Measurements from ENCODE around the gene EDAR.

EDAR gene

GRCh38 chr2:108911401-108911800 is 77.6 kb downstream of the EDAR start:
- no peak overlapping the region for H2BK5ac ChIP-seq (ENCODE audit: low read depth, low read length, poor library complexity, severe bottlenecking)
- H3K4me2 ChIP-seq (ENCODE audit: low read length, poor library complexity, severe bottlenecking) = no peak overlapping the region
- DNase-seq = no peak
- H3K9me3 ChIP-seq (ENCODE audit: control insufficient read depth, low read length) = no peaks in the 10 kb centered on the region
- H2BK12ac ChIP-seq (ENCODE audit: low read length in 2 of 2) = no peak overlapping the region
- no peak overlapping the region for H3K14ac ChIP-seq (ENCODE audit: low read length in 2 of 2)
- H4K91ac ChIP-seq (ENCODE audit: low read length) = no peak overlapping the region
- no peak overlapping the region for H3K18ac ChIP-seq (ENCODE audit: low read depth in 1 of 2, low read length in 2 of 2)
- H3K4me1 ChIP-seq (ENCODE audit: control insufficient read depth, insufficient read depth, low read depth, low read length) = no peaks in the 10 kb centered on the region
- H3K9ac ChIP-seq (ENCODE audit: low read length) = no peak overlapping the region
- peaks cover 42 to 73% of the 10 kb centered on the region in 2 experiments for H3K27me3 ChIP-seq (ENCODE audit: control insufficient read depth in 1 of 2, insufficient read depth in 1 of 2, low read length in 2 of 2)
- H4K8ac ChIP-seq (ENCODE audit: low read length) = no peak overlapping the region
- H2BK120ac ChIP-seq (ENCODE audit: low read depth, low read length) = no peak overlapping the region
- H3K79me1 ChIP-seq (replicated peaks; ENCODE audit: low read length, poor library complexity, severe bottlenecking) = no peaks in the 10 kb centered on the region
- no peak overlapping the region for H2AFZ ChIP-seq (ENCODE audit: low read depth, low read length)
- no peak overlapping the region for H3K27ac ChIP-seq (ENCODE audit: low read length, poor library complexity, severe bottlenecking)
- no peaks in the 10 kb centered on the region for H3K36me3 ChIP-seq (ENCODE audit: control insufficient read depth in 1 of 2, insufficient read depth in 2 of 2, low read depth in 1 of 2, low read length in 2 of 2)
- no peak overlapping the region for H2AK5ac ChIP-seq (ENCODE audit: low read length, severe bottlenecking)
- no peak overlapping the region for H2BK15ac ChIP-seq (ENCODE audit: low read depth, poor library complexity, severe bottlenecking)
- 81% methylated on average over 5 of the region's 5 CpGs for WGBS
- no peak overlapping the region for H3K4me3 ChIP-seq (ENCODE audit: insufficient read depth in 1 of 2, low read depth in 1 of 2, low read length in 2 of 2)
- no peak overlapping the region for H3K4ac ChIP-seq (ENCODE audit: low read depth in 1 of 2, low read length in 2 of 2)
- H3K23ac ChIP-seq (ENCODE audit: low read length in 2 of 2) = no peak overlapping the region

GRCh38 chr2:108910541-108911396 is 78.3 kb downstream of the EDAR start:
- no peaks in the 10 kb centered on the region for H3K79me1 ChIP-seq (replicated peaks; ENCODE audit: low read length, poor library complexity, severe bottlenecking)
- no peak overlapping the region for H4K8ac ChIP-seq (ENCODE audit: low read length)
- no peaks in the 10 kb centered on the region for H3K36me3 ChIP-seq (ENCODE audit: control insufficient read depth in 1 of 2, insufficient read depth in 2 of 2, low read depth in 1 of 2, low read length in 2 of 2)
- no peak overlapping the region for H3K4me2 ChIP-seq (ENCODE audit: low read length, poor library complexity, severe bottlenecking)
- H3K18ac ChIP-seq (ENCODE audit: low read depth in 1 of 2, low read length in 2 of 2) = no peak overlapping the region
- no peak overlapping the region for H2AFZ ChIP-seq (ENCODE audit: low read depth, low read length)
- no peak overlapping the region for H2BK120ac ChIP-seq (ENCODE audit: low read depth, low read length)
- no peak overlapping the region for H3K4me3 ChIP-seq (ENCODE audit: insufficient read depth in 1 of 2, low read depth in 1 of 2, low read length in 2 of 2)
- no peak overlapping the region for H3K9ac ChIP-seq (ENCODE audit: low read length)
- WGBS = 84% methylated on average over 20 of the region's 20 CpGs
- H2AK5ac ChIP-seq (ENCODE audit: low read length, severe bottlenecking) = no peak overlapping the region
- no peak overlapping the region for H2BK15ac ChIP-seq (ENCODE audit: low read depth, poor library complexity, severe bottlenecking)
- no peak overlapping the region for H3K23ac ChIP-seq (ENCODE audit: low read length in 2 of 2)
- no peak overlapping the region for H4K91ac ChIP-seq (ENCODE audit: low read length)
- H3K27me3 ChIP-seq (ENCODE audit: control insufficient read depth in 1 of 2, insufficient read depth in 1 of 2, low read length in 2 of 2) = peaks cover 41 to 71% of the 10 kb centered on the region in 2 experiments
- no peaks in the 10 kb centered on the region for H3K9me3 ChIP-seq (ENCODE audit: control insufficient read depth, low read length)
- H3K4me1 ChIP-seq (ENCODE audit: control insufficient read depth, insufficient read depth, low read depth, low read length) = no peaks in the 10 kb centered on the region
- H2BK12ac ChIP-seq (ENCODE audit: low read length in 2 of 2) = no peak overlapping the region
- H2BK5ac ChIP-seq (ENCODE audit: low read depth, low read length, poor library complexity, severe bottlenecking) = no peak overlapping the region
- H3K27ac ChIP-seq (ENCODE audit: low read length, poor library complexity, severe bottlenecking) = no peak overlapping the region
- no peak overlapping the region for H3K14ac ChIP-seq (ENCODE audit: low read length in 2 of 2)
- no peak for DNase-seq
- H3K4ac ChIP-seq (ENCODE audit: low read depth in 1 of 2, low read length in 2 of 2) = no peak overlapping the region

GRCh38 chr2:108910011-108910431 is 79.0 kb downstream of the EDAR start:
- no peaks in the 10 kb centered on the region for H3K4me1 ChIP-seq (ENCODE audit: control insufficient read depth, insufficient read depth, low read depth, low read length)
- no peak overlapping the region for H4K8ac ChIP-seq (ENCODE audit: low read length)
- no peak overlapping the region for H2BK15ac ChIP-seq (ENCODE audit: low read depth, poor library complexity, severe bottlenecking)
- H3K79me1 ChIP-seq (replicated peaks; ENCODE audit: low read length, poor library complexity, severe bottlenecking) = no peaks in the 10 kb centered on the region
- H2BK120ac ChIP-seq (ENCODE audit: low read depth, low read length) = no peak overlapping the region
- H3K4ac ChIP-seq (ENCODE audit: low read depth in 1 of 2, low read length in 2 of 2) = no peak overlapping the region
- H3K9me3 ChIP-seq (ENCODE audit: control insufficient read depth, low read length) = no peaks in the 10 kb centered on the region
- no peak overlapping the region for H2AK5ac ChIP-seq (ENCODE audit: low read length, severe bottlenecking)
- no peak overlapping the region for H2BK5ac ChIP-seq (ENCODE audit: low read depth, low read length, poor library complexity, severe bottlenecking)
- no peak overlapping the region for H3K23ac ChIP-seq (ENCODE audit: low read length in 2 of 2)
- H3K9ac ChIP-seq (ENCODE audit: low read length) = no peak overlapping the region
- H3K27me3 ChIP-seq (ENCODE audit: control insufficient read depth in 1 of 2, insufficient read depth in 1 of 2, low read length in 2 of 2) = peaks cover 44 to 69% of the 10 kb centered on the region in 2 experiments
- H3K36me3 ChIP-seq (ENCODE audit: control insufficient read depth in 1 of 2, insufficient read depth in 2 of 2, low read depth in 1 of 2, low read length in 2 of 2) = no peaks in the 10 kb centered on the region
- H3K4me3 ChIP-seq (ENCODE audit: insufficient read depth in 1 of 2, low read depth in 1 of 2, low read length in 2 of 2) = no peak overlapping the region
- no peak overlapping the region for H3K4me2 ChIP-seq (ENCODE audit: low read length, poor library complexity, severe bottlenecking)
- H3K18ac ChIP-seq (ENCODE audit: low read depth in 1 of 2, low read length in 2 of 2) = no peak overlapping the region
- H3K27ac ChIP-seq (ENCODE audit: low read length, poor library complexity, severe bottlenecking) = no peak overlapping the region
- no peak overlapping the region for H2AFZ ChIP-seq (ENCODE audit: low read depth, low read length)
- WGBS = 93% methylated on average over 12 of the region's 12 CpGs
- no peak overlapping the region for H2BK12ac ChIP-seq (ENCODE audit: low read length in 2 of 2)
- H3K14ac ChIP-seq (ENCODE audit: low read length in 2 of 2) = peak overlapping the region in 1 of 2 experiments; percentile 35
- DNase-seq = no peak
- H4K91ac ChIP-seq (ENCODE audit: low read length) = no peak overlapping the region

GRCh38 chr2:108909275-108909823 is 79.7 kb downstream of the EDAR start:
- Histone ChIP-seq H3K27me3 (ENCODE audit: control insufficient read depth in 1 of 2, insufficient read depth in 1 of 2, low read length in 2 of 2) (peaks cover 44 to 64% of the 10 kb centered on the region in 2 experiments), H3K27ac (ENCODE audit: low read length, poor library complexity, severe bottlenecking) (no peak overlapping the region), H2AFZ (ENCODE audit: low read depth, low read length) (no peak overlapping the region), H2BK5ac (ENCODE audit: low read depth, low read length, poor library complexity, severe bottlenecking) (no peak overlapping the region), H3K23ac (ENCODE audit: low read length in 2 of 2) (no peak overlapping the region), H2BK12ac (ENCODE audit: low read length in 2 of 2) (no peak overlapping the region), H3K79me1 (replicated peaks; ENCODE audit: low read length, poor library complexity, severe bottlenecking) (no peaks in the 10 kb centered on the region), H3K4me3 (ENCODE audit: insufficient read depth in 1 of 2, low read depth in 1 of 2, low read length in 2 of 2) (no peak overlapping the region), H4K8ac (ENCODE audit: low read length) (no peak overlapping the region), H3K9ac (ENCODE audit: low read length) (no peak overlapping the region), H2AK5ac (ENCODE audit: low read length, severe bottlenecking) (no peak overlapping the region), H3K4me2 (ENCODE audit: low read length, poor library complexity, severe bottlenecking) (no peak overlapping the region), H4K91ac (ENCODE audit: low read length) (no peak overlapping the region), H3K4ac (ENCODE audit: low read depth in 1 of 2, low read length in 2 of 2) (no peak overlapping the region), H3K9me3 (ENCODE audit: control insufficient read depth, low read length) (no peaks in the 10 kb centered on the region), H2BK15ac (ENCODE audit: low read depth, poor library complexity, severe bottlenecking) (no peak overlapping the region), H3K36me3 (ENCODE audit: control insufficient read depth in 1 of 2, insufficient read depth in 2 of 2, low read depth in 1 of 2, low read length in 2 of 2) (no peaks in the 10 kb centered on the region), H3K4me1 (ENCODE audit: control insufficient read depth, insufficient read depth, low read depth, low read length) (no peaks in the 10 kb centered on the region), H3K14ac (ENCODE audit: low read length in 2 of 2) (no peak overlapping the region), H2BK120ac (ENCODE audit: low read depth, low read length) (no peak overlapping the region), H3K18ac (ENCODE audit: low read depth in 1 of 2, low read length in 2 of 2) (no peak overlapping the region)
- no peak for DNase-seq
- WGBS = 76% methylated on average over 9 of the region's 9 CpGs

All from mesenchymal stem cell (in vitro differentiated cells and primary cell).